ENCODE data around the gene TSPAN15. TPM values are rescaled to one million over a fixed set of nuclear protein-coding genes. Genes with fewer than 3 reads are reported as not detected.

TSPAN15 gene
- total RNA-seq, 1 experiment from 2014 or later: 2.0 TPM

GRCh38 chr10:69541463-69541862, 90.2 kb downstream of the TSPAN15 start:
- DNase-seq (ENCODE audit: low read depth): no peak

DNA sequence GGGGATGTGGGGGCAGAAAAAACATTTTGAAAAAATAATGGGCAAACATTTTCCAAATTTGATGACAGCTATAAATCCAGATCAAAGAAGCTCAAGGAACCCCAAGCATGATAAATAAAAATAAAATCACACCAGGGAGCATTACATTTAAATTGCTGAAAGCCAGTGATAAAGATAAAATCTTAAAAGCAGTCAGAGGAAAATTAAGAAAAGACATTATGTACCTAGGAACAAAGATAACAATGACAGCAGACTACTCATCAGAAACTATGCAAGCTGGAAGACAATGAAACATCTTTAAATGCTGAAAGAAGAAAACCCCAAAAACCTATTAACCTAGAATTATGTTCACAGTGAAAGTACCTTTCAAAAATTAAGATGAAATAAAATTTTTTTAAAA, 98.7 kb downstream of the TSPAN15 start:
- DNase-seq (ENCODE audit: low read depth): peak; percentile 13

DNA sequence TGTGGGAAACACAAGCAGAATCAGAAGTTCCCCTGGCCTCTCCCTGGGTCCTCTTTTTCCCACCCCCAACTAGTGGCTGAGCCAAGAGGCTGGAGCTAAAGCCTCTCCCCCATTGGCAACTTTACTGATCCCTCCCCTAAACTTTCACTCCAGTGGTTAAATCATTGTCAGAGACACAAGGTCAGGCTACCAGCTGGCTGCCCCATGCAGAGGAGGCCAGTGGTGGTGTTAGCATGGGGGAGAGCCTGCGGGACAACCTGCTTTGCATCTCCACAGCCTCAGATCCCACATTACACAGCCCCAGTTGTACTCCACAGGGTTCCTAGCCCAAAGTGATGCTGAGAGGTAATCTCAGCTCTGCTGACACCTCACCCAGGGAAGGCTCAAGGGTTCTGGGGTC, 101.0 kb downstream of the TSPAN15 start:
- no peak for DNase-seq (ENCODE audit: low read depth)

- DNase-seq (ENCODE audit: low read depth): no peak
These were observed 102.1 kb downstream of the TSPAN15 start for GRCh38 chr10:69553328-69553727.

DNA sequence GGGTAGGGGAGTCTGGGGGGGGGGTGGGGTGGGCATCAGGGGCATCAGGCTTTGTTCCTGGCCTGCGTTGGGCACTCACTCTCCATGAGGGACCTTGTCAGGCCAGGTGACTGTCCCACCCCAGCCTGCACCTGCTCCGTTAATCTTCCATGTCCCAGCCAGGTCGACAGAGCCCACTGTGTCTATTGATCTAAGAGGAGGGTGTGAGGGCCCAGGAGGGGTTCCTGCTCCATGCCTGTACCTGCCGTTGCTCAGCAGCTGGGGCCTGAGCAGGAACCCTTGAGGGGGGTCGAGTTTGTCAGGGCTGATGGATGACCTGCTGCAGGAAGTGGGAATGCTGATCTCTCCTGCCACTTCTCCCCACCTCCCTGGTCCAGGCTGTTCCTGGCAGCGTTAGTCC, 103.3 kb downstream of the TSPAN15 start:
- no peak for DNase-seq (ENCODE audit: low read depth)

Other genes with a start within 250 kb of the TSPAN15 start
- 0.17 and 1.1 TPM in 2 replicates for gene HKDC1, start 231.1 kb upstream of the TSPAN15 start, total RNA-seq (2014; rRNA removed)
- gene HK1, start 173.0 kb upstream of the TSPAN15 start, total RNA-seq (2014; rRNA removed): 113 and 124 TPM in 2 replicates
- 0.29 TPM in 1 of 2 replicates, not detected in the other for gene TACR2, start 34.5 kb upstream of the TSPAN15 start, total RNA-seq (2014; rRNA removed)
- gene NEUROG3, start 122.0 kb downstream of the TSPAN15 start, total RNA-seq (2014; rRNA removed): not detected in 2 replicates
- gene FAM241B, start 178.8 kb downstream of the TSPAN15 start, total RNA-seq (2014; rRNA removed): not detected in 2 replicates

All from LHCN-M2 (cell line).